B cell (primary cell): ENCODE measurements around the gene AGR3. TPM values are rescaled to one million over a fixed set of nuclear protein-coding genes. Genes with fewer than 3 reads are reported as not detected.

Source experiments
- ATAC-seq: fragments of 200-7000 bp; cut with Tn5 transposase; one replicate; pipeline ENCODE4 v1.10.0; 2021; ENCODE audit warnings: low read depth, mild to moderate bottlenecking, moderate number of reproducible peaks, moderate library complexity
- CTCF ChIA-PET: fragments of 350-600 bp; sonication (Branson Sonifier 250); formaldehyde crosslinking; loops from one replicate; lab custom pipeline; 2021; ENCODE audit warnings: antibody characterized with exemption, inconsistent platforms; lab: Charles Lee
- POLR2A ChIA-PET: fragments of 350-600 bp; sonication (Branson Sonifier 250); formaldehyde crosslinking; loops from one replicate; lab custom pipeline; 2021; ENCODE audit warnings: antibody characterized with exemption; lab: Charles Lee
- DNase-seq: peaks from one replicate; pipeline ENCODE4 v3.0.0; 2013
- H2AFZ ChIP-seq: 2 replicates; pipeline ENCODE4 v1.6.1; 2012; ENCODE audit warnings: mild to moderate bottlenecking, low read depth, low read length; ENCODE audit not compliant: insufficient read depth, poor library complexity, severe bottlenecking
- H3K27ac ChIP-seq, 2 donors: 1 replicate in 1 of 2; 2 replicates in 1 of 2; pipeline ENCODE4 v1.5.1; 2012 to 2013; ENCODE audit warnings: low read length in 2 of 2, mild to moderate bottlenecking in 2 of 2, moderate library complexity in 1 of 2
- H3K27me3 ChIP-seq, 4 experiments: fragments of 200-600 bp in 1 of 4; sonication (generic) in 1 of 4; replicated peaks in 1 of 4; 1 replicate in 2 of 4; 2 replicates in 2 of 4; pipeline versions ENCODE4 v1.6.1 to v1.7.0; 2013 to 2016; ENCODE audit warnings: low read length in 3 of 4, mild to moderate bottlenecking in 2 of 4, mixed read lengths in 1 of 4, moderate library complexity in 1 of 4; ENCODE audit not compliant: insufficient read depth in 4 of 4, control insufficient read depth in 3 of 4; ENCODE audit errors: control extremely low read depth in 1 of 4
- H3K36me3 ChIP-seq, 2 experiments: replicated peaks in 1 of 2; 1 replicate in 1 of 2; 2 replicates in 1 of 2; pipeline versions ENCODE4 v1.6.1 to v1.7.1; 2013; ENCODE audit warnings: low read length in 1 of 2; ENCODE audit not compliant: insufficient read depth in 2 of 2, control insufficient read depth in 1 of 2; ENCODE audit errors: control extremely low read depth in 1 of 2, extremely low read depth in 1 of 2
- H3K4me1 ChIP-seq, 2 donors: fragments of 200-600 bp in 1 of 2; sonication (generic) in 1 of 2; 1 replicate in 1 of 2; 2 replicates in 1 of 2; pipeline versions ENCODE4 v1.5.1 to v1.6.1; 2013 to 2017; ENCODE audit warnings: low read length in 2 of 2; ENCODE audit not compliant: control insufficient read depth in 2 of 2, insufficient read depth in 2 of 2
- H3K4me2 ChIP-seq: replicated peaks from 2 replicates; pipeline ENCODE3; 2012; ENCODE audit warnings: mild to moderate bottlenecking, low read depth, low read length; ENCODE audit not compliant: poor library complexity, severe bottlenecking
- H3K4me3 ChIP-seq, 5 experiments: fragments of 200-600 bp in 1 of 5; sonication (generic) in 1 of 5; 1 replicate in 3 of 5; 2 replicates in 2 of 5; pipeline versions ENCODE4 v1.5.1 to v1.7.0; 2011 to 2016; ENCODE audit warnings: low read length in 4 of 5, mild to moderate bottlenecking in 4 of 5, low read depth in 2 of 5, control low read depth in 1 of 5, moderate library complexity in 1 of 5; ENCODE audit not compliant: insufficient read depth in 1 of 5; ENCODE audit errors: control extremely low read depth in 1 of 5, extremely low read depth in 1 of 5
- H3K79me2 ChIP-seq: fragments of 200-600 bp; sonication (generic); one replicate; pipeline ENCODE4 v1.6.0; 2016; ENCODE audit warnings: low read length; ENCODE audit not compliant: control insufficient read depth, insufficient read depth
- H3K9ac ChIP-seq: fragments of 200-600 bp; sonication (generic); 2 replicates; pipeline ENCODE4 v1.6.1; 2017; ENCODE audit warnings: mild to moderate bottlenecking, low read length, moderate library complexity
- H3K9me3 ChIP-seq, 3 donors: one replicate each; pipeline versions ENCODE4 v1.6.1 to v1.7.1; 2013; ENCODE audit warnings: low read length in 2 of 3; ENCODE audit not compliant: control insufficient read depth in 2 of 3, insufficient read depth in 1 of 3; ENCODE audit errors: control extremely low read depth in 1 of 3
- H4K20me1 ChIP-seq: 2 replicates; pipeline ENCODE4 v1.6.0; 2012; ENCODE audit warnings: mild to moderate bottlenecking, low read length; ENCODE audit not compliant: insufficient read depth, control insufficient read depth, poor library complexity, severe bottlenecking
- H3K27ac Mint-ChIP-seq: one replicate; pipeline ENCODE4 v1.8.0; 2021; ENCODE audit warnings: mixed read lengths
- H3K27me3 Mint-ChIP-seq: one replicate; pipeline ENCODE4 v1.8.0; 2021; ENCODE audit warnings: mixed read lengths
- H3K4me1 Mint-ChIP-seq: one replicate; pipeline ENCODE4 v1.8.0; 2021; ENCODE audit warnings: mixed read lengths
- H3K4me3 Mint-ChIP-seq: one replicate; pipeline ENCODE4 v1.8.0; 2021; ENCODE audit warnings: mixed read lengths
- H3K9me3 Mint-ChIP-seq: one replicate; pipeline ENCODE4 v1.8.0; 2022; ENCODE audit warnings: mixed read lengths; ENCODE audit not compliant: insufficient read depth
- EZH2 ChIP-seq: IDR thresholded peaks from 2 replicates; pipeline ENCODE4 v1.6.1; 2012; ENCODE audit warnings: borderline replicate concordance, low read depth, mild to moderate bottlenecking, moderate library complexity, low read length; ENCODE audit not compliant: insufficient read depth, poor library complexity, severe bottlenecking
- WGBS: methylation state at CpG from one replicate; pipeline ENCODE4 v1.1.5; 2013; ENCODE audit warnings: missing lambda C conversion rate; ENCODE audit not compliant: insufficient coverage; 5-methylcytosine and 5-hydroxymethylcytosine counted together
- intact Hi-C: fragments of 100-400 bp; cut with micrococcal nuclease; formaldehyde crosslinking; loops from one replicate; pipeline ENCODE4 v1.10.0; 2022
- polyA plus RNA-seq: library from polyadenylated mRNA; depleted of rRNA; stranded (reverse); fragments of >200 nt; gene quantifications from 2 replicates; pipeline ENCODE4 v1.2.3, GENCODE V29; 2012
- total RNA-seq, 2 donors: library from RNA; stranded (reverse); fragments of 120-200 nt in 1 of 2; gene quantifications; 1 replicate in 1 of 2; 2 replicates in 1 of 2; pipeline versions ENCODE4 v1.2.3 to v1.2.4, GENCODE V29; 2013 to 2022
- TF ChIP-seq, protein P1 (sequence below): fragments of 200-600 bp; IDR thresholded peaks from one replicate; pipeline ENCODE4 v1.8.0; 2022; ENCODE audit warnings: antibody characterized with exemption, mild to moderate bottlenecking

Gene AGR3
- total and polyA plus RNA-seq, 2 donors (not counting 1 experiment from before 2014, with no cell fraction given): not detected

GRCh38 chr7:16849296-16850148 lies 32.3 kb downstream of the AGR3 start:
- WGBS: 95% methylated on average over 7 of the region's 12 CpGs

GRCh38 chr7:16847381-16847860 lies 34.4 kb downstream of the AGR3 start:
- POLR2A ChIA-PET: no interaction called here
- CTCF ChIA-PET: no interaction called here

More at GRCh38 chr7:16849296-16850148, 32.3 kb downstream of the AGR3 start:
- Histone ChIP-seq H3K9ac (no peak overlapping the region), H3K4me3 (no peak overlapping the region), H2AFZ (no peak overlapping the region), H3K4me1 (peaks cover 10 to 13% of the 10 kb centered on the region in 2 donors), H3K36me3 (no peaks in the 10 kb centered on the region), H3K27ac (no peak overlapping the region), H4K20me1 (no peaks in the 10 kb centered on the region), H3K9me3 (no peaks in the 10 kb centered on the region), H3K79me2 (no peaks in the 10 kb centered on the region), H3K4me2 (no peak overlapping the region), H3K27me3 (no peaks in the 10 kb centered on the region)
- ChIA-PET POLR2A (no interaction called here), CTCF (no interaction called here)
- intact Hi-C loops: loop anchor here (2.0 kb wide), 1 partner anchor 49 kb away; no protein-coding TSS in a partner anchor
- H3K27ac Mint-ChIP-seq: no peak overlapping the region
- ATAC-seq: no peak
- H3K27me3 Mint-ChIP-seq: no peaks in the 10 kb centered on the region
- H3K9me3 Mint-ChIP-seq: no peaks in the 10 kb centered on the region
- H3K4me1 Mint-ChIP-seq: peaks cover 14% of the 10 kb centered on the region
- H3K4me3 Mint-ChIP-seq: no peak overlapping the region
- no peak for DNase-seq
- no peak for TF ChIP-seq EZH2
- TF ChIP-seq, protein P1, sequence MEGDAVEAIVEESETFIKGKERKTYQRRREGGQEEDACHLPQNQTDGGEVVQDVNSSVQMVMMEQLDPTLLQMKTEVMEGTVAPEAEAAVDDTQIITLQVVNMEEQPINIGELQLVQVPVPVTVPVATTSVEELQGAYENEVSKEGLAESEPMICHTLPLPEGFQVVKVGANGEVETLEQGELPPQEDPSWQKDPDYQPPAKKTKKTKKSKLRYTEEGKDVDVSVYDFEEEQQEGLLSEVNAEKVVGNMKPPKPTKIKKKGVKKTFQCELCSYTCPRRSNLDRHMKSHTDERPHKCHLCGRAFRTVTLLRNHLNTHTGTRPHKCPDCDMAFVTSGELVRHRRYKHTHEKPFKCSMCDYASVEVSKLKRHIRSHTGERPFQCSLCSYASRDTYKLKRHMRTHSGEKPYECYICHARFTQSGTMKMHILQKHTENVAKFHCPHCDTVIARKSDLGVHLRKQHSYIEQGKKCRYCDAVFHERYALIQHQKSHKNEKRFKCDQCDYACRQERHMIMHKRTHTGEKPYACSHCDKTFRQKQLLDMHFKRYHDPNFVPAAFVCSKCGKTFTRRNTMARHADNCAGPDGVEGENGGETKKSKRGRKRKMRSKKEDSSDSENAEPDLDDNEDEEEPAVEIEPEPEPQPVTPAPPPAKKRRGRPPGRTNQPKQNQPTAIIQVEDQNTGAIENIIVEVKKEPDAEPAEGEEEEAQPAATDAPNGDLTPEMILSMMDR: no peak

More at GRCh38 chr7:16847381-16847860, 34.4 kb downstream of the AGR3 start:
- H3K9me3 Mint-ChIP-seq: no peaks in the 10 kb centered on the region
- Histone ChIP-seq H4K20me1 (no peaks in the 10 kb centered on the region), H3K4me2 (no peak overlapping the region), H3K4me3 (no peak overlapping the region), H3K79me2 (no peaks in the 10 kb centered on the region), H3K9me3 (no peaks in the 10 kb centered on the region), H3K36me3 (no peaks in the 10 kb centered on the region), H2AFZ (no peak overlapping the region), H3K27me3 (no peaks in the 10 kb centered on the region), H3K4me1 (peaks cover 10 to 11% of the 10 kb centered on the region in 2 donors), H3K9ac (no peak overlapping the region), H3K27ac (no peak overlapping the region)
- ATAC-seq (no peak), DNase-seq (no peak)
- no peak overlapping the region for H3K27ac Mint-ChIP-seq
- TF ChIP-seq, protein P1: no peak
- no peak for TF ChIP-seq EZH2
- intact Hi-C loops: no loop called here
- H3K27me3 Mint-ChIP-seq: no peaks in the 10 kb centered on the region
- H3K4me3 Mint-ChIP-seq: no peak overlapping the region
- peaks cover 13% of the 10 kb centered on the region for H3K4me1 Mint-ChIP-seq
- 67% methylated on average over 3 of the region's 6 CpGs for WGBS
